ENCODE results near the gene DOCK8. TPM values are rescaled to one million over a fixed set of nuclear protein-coding genes. Genes with fewer than 3 reads are reported as not detected.

Gene DOCK8
- total RNA-seq, 4 donors from 2014 or later = 22.7 to 49.0 (median 36.7) TPM

GRCh38 chr9:447230-448025 lies 232.8 kb downstream of the DOCK8 start:
- no peak for TF ChIP-seq CTCF (IDR thresholded peaks at IDR 0.05; ENCODE audit: low read depth)

- no peak for TF ChIP-seq CTCF (IDR thresholded peaks at IDR 0.05; ENCODE audit: low read depth)
Measured at GRCh38 chr9:450057-450456, 235.4 kb downstream of the DOCK8 start.

- no peak for TF ChIP-seq CTCF (IDR thresholded peaks at IDR 0.05; ENCODE audit: low read depth)
Measured at GRCh38 chr9:450561-450960, 235.9 kb downstream of the DOCK8 start.

GRCh38 chr9:453832-454231 lies 239.2 kb downstream of the DOCK8 start:
- no peak for TF ChIP-seq CTCF (IDR thresholded peaks at IDR 0.05; ENCODE audit: low read depth)

GRCh38 chr9:456365-456764 lies 241.7 kb downstream of the DOCK8 start:
- no peak for TF ChIP-seq CTCF (IDR thresholded peaks at IDR 0.05; ENCODE audit: low read depth)

GRCh38 chr9:458590-458989 lies 243.9 kb downstream of the DOCK8 start:
- no peak for TF ChIP-seq CTCF (IDR thresholded peaks at IDR 0.05; ENCODE audit: low read depth)

- TF ChIP-seq CTCF (IDR thresholded peaks at IDR 0.05; ENCODE audit: low read depth) = no peak
Measured at GRCh38 chr9:459491-460444, 245.1 kb downstream of the DOCK8 start.
